Smooth muscle cell (in vitro differentiated cells): ENCODE measurements around the gene BTBD9. TPM values are rescaled to one million over a fixed set of nuclear protein-coding genes. Genes with fewer than 3 reads are reported as not detected.

Source experiments
- DNase-seq: peaks from one replicate; lab custom pipeline; 2025; ENCODE audit not compliant: unreplicated experiment; lab: John Stamatoyannopoulos, UW
- H2AFZ ChIP-seq: fragments of 200-600 bp; sonication (generic); 2 replicates; pipeline ENCODE4 v1.6.0; 2016; ENCODE audit warnings: antibody characterized with exemption, low read depth, mild to moderate bottlenecking
- H3F3A ChIP-seq: fragments of 200-600 bp; sonication (generic); 2 replicates; pipeline ENCODE4 v1.6.0; 2017; ENCODE audit warnings: antibody characterized with exemption, low read depth
- H3K27ac ChIP-seq: fragments of 200-600 bp; sonication (generic); 2 replicates; pipeline ENCODE4 v1.5.1; 2016; ENCODE audit warnings: low read depth, mild to moderate bottlenecking
- H3K27me3 ChIP-seq: fragments of 200-600 bp; sonication (generic); 2 replicates; pipeline ENCODE4 v1.6.1; 2016; ENCODE audit warnings: low read depth, mild to moderate bottlenecking
- H3K36me3 ChIP-seq: fragments of 200-600 bp; sonication (generic); 2 replicates; pipeline ENCODE4 v1.5.1; 2016; ENCODE audit warnings: low read depth
- H3K4me1 ChIP-seq: fragments of 200-600 bp; sonication (generic); 2 replicates; pipeline ENCODE4 v1.5.1; 2016; ENCODE audit warnings: low read depth
- H3K4me2 ChIP-seq: fragments of 200-600 bp; sonication (generic); 2 replicates; pipeline ENCODE4 v1.6.0; 2016; ENCODE audit warnings: mild to moderate bottlenecking
- H3K4me3 ChIP-seq: fragments of 200-600 bp; sonication (generic); 2 replicates; pipeline ENCODE4 v1.5.1; 2016; ENCODE audit warnings: mild to moderate bottlenecking
- H3K79me2 ChIP-seq: fragments of 200-600 bp; sonication (generic); 2 replicates; pipeline ENCODE4 v1.6.0; 2016; ENCODE audit warnings: low read depth, mild to moderate bottlenecking
- H3K9ac ChIP-seq: fragments of 200-600 bp; sonication (generic); 2 replicates; pipeline ENCODE4 v1.6.0; 2016; ENCODE audit warnings: low read depth
- H3K9me3 ChIP-seq: fragments of 200-600 bp; sonication (generic); replicated peaks from 2 replicates; pipeline ENCODE4 v1.5.1; 2016; ENCODE audit warnings: low read depth
- H4K20me1 ChIP-seq: fragments of 200-600 bp; sonication (generic); 2 replicates; pipeline ENCODE4 v1.6.0; 2016; ENCODE audit warnings: low read depth
- CTCF ChIP-seq: fragments of 200-600 bp; sonication (generic); IDR thresholded peaks from 2 replicates; pipeline ENCODE4 v1.5.1; 2017; ENCODE audit warnings: borderline replicate concordance, mild to moderate bottlenecking, antibody characterized with exemption; ENCODE audit not compliant: insufficient read depth, poor library complexity, severe bottlenecking
- WGBS: methylation state at CpG from one replicate; pipeline ENCODE4 v1.1.7; 2016; ENCODE audit warnings: low lambda C conversion rate; 5-methylcytosine and 5-hydroxymethylcytosine counted together
- polyA plus RNA-seq: library from polyadenylated mRNA; unstranded; fragments of >200 nt; fragmentation: Nextera tagmentation; extraction: Ambion mirVana; gene quantifications from 2 replicates; pipeline ENCODE4 v1.2.1, GENCODE V29; 2016
- total RNA-seq: library from RNA; depleted of rRNA; stranded (reverse); fragments of >200 nt; gene quantifications from 2 replicates; pipeline ENCODE4 v1.2.3, GENCODE V29; 2014

BTBD9 gene
- total and polyA plus RNA-seq, 2 experiments from 2014 or later = 5.6 to 12.5 TPM

- H3K9ac ChIP-seq = no peak overlapping the region
- H3K4me2 ChIP-seq = no peak overlapping the region
- no peaks in the 10 kb centered on the region for H3F3A ChIP-seq
- no peak overlapping the region for H3K27ac ChIP-seq
- no peaks in the 10 kb centered on the region for H3K27me3 ChIP-seq
- no peak overlapping the region for H2AFZ ChIP-seq
- H4K20me1 ChIP-seq = peaks cover 19% of the 10 kb centered on the region
- H3K4me3 ChIP-seq = no peak overlapping the region
- 85% methylated on average over 5 of the region's 5 CpGs for WGBS
- TF ChIP-seq CTCF = no peak
- no peaks in the 10 kb centered on the region for H3K79me2 ChIP-seq
- H3K36me3 ChIP-seq = no peaks in the 10 kb centered on the region
- no peaks in the 10 kb centered on the region for H3K9me3 ChIP-seq
- no peak for DNase-seq
- no peaks in the 10 kb centered on the region for H3K4me1 ChIP-seq
Measured at GRCh38 chr6:38495922-38496635, 143.7 kb downstream of the BTBD9 start.

DNA sequence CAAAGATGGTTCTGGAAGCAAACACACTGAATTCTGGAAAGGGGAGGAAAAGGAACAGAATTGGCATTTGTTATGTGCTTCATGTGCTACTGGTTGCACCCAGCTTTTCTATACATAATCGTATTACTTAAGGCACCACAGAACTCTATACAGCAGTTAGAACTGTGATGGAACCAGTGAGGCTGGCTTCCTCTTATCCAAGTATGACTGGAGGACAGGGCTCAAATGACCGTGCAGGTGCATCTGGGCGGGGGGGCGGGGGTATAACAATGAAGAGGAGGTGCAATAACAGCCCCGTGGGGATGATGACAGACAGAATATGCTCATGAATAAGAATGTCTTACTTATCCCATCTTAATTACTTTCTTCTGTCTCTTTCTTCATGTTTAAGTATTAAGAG, 144.2 kb downstream of the BTBD9 start:
- Histone ChIP-seq H3K27ac (no peak overlapping the region), H3K4me3 (no peak overlapping the region), H3F3A (no peaks in the 10 kb centered on the region), H3K79me2 (no peaks in the 10 kb centered on the region), H3K27me3 (no peaks in the 10 kb centered on the region), H2AFZ (no peak overlapping the region), H3K9me3 (no peaks in the 10 kb centered on the region), H4K20me1 (peaks cover 15% of the 10 kb centered on the region), H3K9ac (no peak overlapping the region), H3K4me1 (no peaks in the 10 kb centered on the region), H3K4me2 (no peak overlapping the region), H3K36me3 (no peaks in the 10 kb centered on the region)
- WGBS = 87% methylated on average over 5 of the region's 5 CpGs
- TF ChIP-seq CTCF = no peak
- DNase-seq = no peak

- Histone ChIP-seq H3K4me3 (no peak overlapping the region), H3K79me2 (no peaks in the 10 kb centered on the region), H3F3A (no peaks in the 10 kb centered on the region), H2AFZ (no peak overlapping the region), H4K20me1 (peaks cover 14% of the 10 kb centered on the region), H3K27ac (no peak overlapping the region), H3K4me1 (no peaks in the 10 kb centered on the region), H3K9ac (no peak overlapping the region), H3K4me2 (no peak overlapping the region), H3K36me3 (no peaks in the 10 kb centered on the region), H3K9me3 (no peaks in the 10 kb centered on the region), H3K27me3 (no peaks in the 10 kb centered on the region)
- peak; percentile 93 for TF ChIP-seq CTCF
- peak; percentile 36 for DNase-seq
- WGBS = 27% methylated on average over 6 of the region's 6 CpGs
Measured at GRCh38 chr6:38493931-38494547, 145.7 kb downstream of the BTBD9 start.

DNA sequence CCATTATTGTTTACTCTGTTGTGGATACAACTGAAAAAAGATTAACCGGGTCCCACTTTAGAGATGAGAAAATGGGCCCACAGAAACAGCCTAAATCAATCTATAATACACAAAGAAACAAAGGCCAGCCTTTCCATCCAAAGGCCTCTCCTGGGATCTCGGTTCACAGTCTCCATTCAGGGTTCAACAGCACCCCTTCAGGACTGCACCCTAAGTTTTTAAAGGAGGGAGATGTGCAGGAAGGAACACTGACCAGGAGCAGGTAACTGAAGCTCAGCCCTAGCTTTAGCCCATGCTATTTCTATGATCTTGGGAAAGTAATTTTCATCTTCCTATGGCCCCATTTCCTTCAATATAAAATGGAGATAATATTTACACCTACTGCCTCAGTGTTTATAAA, 147.7 kb downstream of the BTBD9 start:
- H4K20me1 ChIP-seq = peaks cover 3% of the 10 kb centered on the region
- H2AFZ ChIP-seq = no peak overlapping the region
- 91% methylated on average over 2 of the region's 2 CpGs for WGBS
- no peaks in the 10 kb centered on the region for H3K79me2 ChIP-seq
- no peaks in the 10 kb centered on the region for H3K4me1 ChIP-seq
- H3K9me3 ChIP-seq = no peaks in the 10 kb centered on the region
- H3K9ac ChIP-seq = no peak overlapping the region
- no peaks in the 10 kb centered on the region for H3K27me3 ChIP-seq
- H3K4me2 ChIP-seq = no peak overlapping the region
- no peaks in the 10 kb centered on the region for H3K36me3 ChIP-seq
- H3K4me3 ChIP-seq = no peak overlapping the region
- no peaks in the 10 kb centered on the region for H3F3A ChIP-seq
- TF ChIP-seq CTCF = no peak
- H3K27ac ChIP-seq = no peak overlapping the region
- no peak for DNase-seq
